Right lobe of liver (tissue), 6 donors: ENCODE results near the gene TRAPPC4. TPM values are rescaled to one million over a fixed set of nuclear protein-coding genes. Genes with fewer than 3 reads are reported as not detected.

Experiments used
- ATAC-seq, 4 donors: fragments of 200-7000 bp; cut with Tn5 transposase; one replicate each; pipeline ENCODE4 v1.9.1; 2020; ENCODE audit warnings: mild to moderate bottlenecking in 4 of 4, moderate library complexity in 4 of 4
- DNase-seq, 3 donors: peaks; one replicate each; pipeline ENCODE4 v3.0.0-alpha.2; 2020
- H3K27ac ChIP-seq, 3 donors: fragments of 200-600 bp; one replicate each; pipeline ENCODE4 v1.8.0; 2022
- H3K27me3 ChIP-seq, 2 donors: fragments of 200-600 bp; one replicate each; pipeline ENCODE4 v1.8.0; 2022
- H3K36me3 ChIP-seq, 4 donors: fragments of 200-600 bp; sonication (generic) in 1 of 4; one replicate each; pipeline versions ENCODE4 v1.5.1 to v1.8.0; 2017 to 2022; ENCODE audit warnings: control low read depth in 1 of 4
- H3K4me1 ChIP-seq, 4 donors: fragments of 200-600 bp; sonication (generic) in 1 of 4; one replicate each; pipeline versions ENCODE4 v1.5.1 to v1.8.0; 2017 to 2022; ENCODE audit warnings: control low read depth in 1 of 4
- H3K4me3 ChIP-seq, 3 donors: fragments of 200-600 bp; one replicate each; pipeline ENCODE4 v1.8.0; 2022
- H3K9me3 ChIP-seq, 4 donors: fragments of 200-600 bp; sonication (generic) in 1 of 4; one replicate each; pipeline versions ENCODE4 v1.5.1 to v1.8.0; 2017 to 2022; ENCODE audit warnings: control low read depth in 1 of 4
- CTCF ChIP-seq, 4 donors: fragments of 200-600 bp in 3 of 4; fragments of 450-650 bp in 1 of 4; IDR thresholded peaks; one replicate each; pipeline versions ENCODE4 v1.5.1 to v1.8.0; 2016 to 2022; ENCODE audit warnings: antibody characterized with exemption in 4 of 4, mild to moderate bottlenecking in 2 of 4
- POLR2A ChIP-seq: fragments of 450-650 bp; IDR thresholded peaks from one replicate; pipeline ENCODE4 v1.6.1; 2017; ENCODE audit warnings: antibody characterized with exemption, mild to moderate bottlenecking
- WGBS: methylation state at CpG from one replicate; pipeline ENCODE4 v1.1.6; 2018; ENCODE audit warnings: low coverage, low lambda C conversion rate; ENCODE audit not compliant: insufficient coverage; ENCODE audit errors: missing lambda C conversion rate; 5-methylcytosine and 5-hydroxymethylcytosine counted together
- intact Hi-C, 2 donors: fragments of 100-400 bp; cut with DNase I; formaldehyde crosslinking; loops; one replicate each; pipeline versions ENCODE4 v1.11.2 to v1.14.1; 2022
- total RNA-seq, 6 experiments: library from RNA; depleted of rRNA in 2 of 6; stranded (reverse); fragments of >200 nt in 2 of 6; fragmentation: NEBNext Ultra II Directional in 3 of 6; extraction: Animal tissue kit (Norgen Biotek cat#: 25700) in 3 of 6; gene quantifications; one replicate each; pipeline versions ENCODE4 v1.1.0 to v1.2.4, GENCODE V29; 2016 to 2023
- donor health status: DM: no; HTN: yes; CAD: no.
- donor health status: DM: no; HTN: no; CAD: no.
- donor health status: DM: no; HTN: no; CAD: no.
- donor health status: DM: no; HTN: yes; CAD: no.
- donor health status: DM: no; HTN: yes; CAD: no.

TRAPPC4 gene
- total RNA-seq, 6 experiments from 2014 or later = 17.2 to 46.3 (median 33.4) TPM

GRCh38 chr11:119011476-119012053 lies 7.0 kb upstream of the TRAPPC4 start:
- peak overlapping the region in 1 of 3 donors; percentile 4 for H3K27ac ChIP-seq
- peak; percentile 39 to 73 (median 71) for DNase-seq
- TF ChIP-seq CTCF (IDR thresholded peaks at IDR 0.05) (no peak), POLR2A (no peak)
- peaks cover 0 to 51% (median 17%) of the 10 kb centered on the region in 4 donors for H3K36me3 ChIP-seq
- H3K4me3 ChIP-seq = no peak overlapping the region
- H3K27me3 ChIP-seq = no peaks in the 10 kb centered on the region
- intact Hi-C loops = no loop called here
- 29% methylated on average over 5 of the region's 6 CpGs for WGBS
- H3K4me1 ChIP-seq = peaks cover 0 to 7% (median 2%) of the 10 kb centered on the region in 4 donors
- no peaks in the 10 kb centered on the region for H3K9me3 ChIP-seq
- ATAC-seq = peak; percentile 37 to 92 (median 76)

DNA sequence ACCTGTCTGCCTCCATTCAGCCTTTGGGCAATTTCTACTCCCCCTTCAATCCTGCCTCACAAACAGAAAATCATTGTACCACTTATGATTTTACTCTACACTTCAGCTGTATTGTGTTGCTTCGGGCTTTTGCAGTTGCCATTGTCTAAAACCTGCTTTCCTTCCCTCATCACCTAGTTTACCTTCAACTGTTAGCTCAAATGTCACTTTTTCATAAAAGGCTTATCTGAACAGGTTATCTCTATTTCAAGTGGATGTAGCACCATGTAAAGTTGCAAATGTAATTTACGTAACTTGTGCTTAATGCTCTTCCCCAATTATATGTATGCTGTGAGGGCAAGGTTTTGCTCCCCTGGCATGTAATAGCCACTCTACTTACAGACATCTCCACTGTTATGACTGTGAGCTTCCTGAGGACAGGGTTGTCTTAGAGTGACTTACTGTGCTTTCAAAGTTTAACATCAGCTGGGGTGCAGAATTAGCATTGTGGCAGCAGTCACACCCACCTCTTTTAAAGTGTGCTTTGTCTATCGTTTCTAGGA lies 5.9 kb upstream of the TRAPPC4 start:
- H3K27me3 ChIP-seq = no peaks in the 10 kb centered on the region
- H3K27ac ChIP-seq = no peak overlapping the region
- TF ChIP-seq POLR2A (no peak), CTCF (IDR thresholded peaks at IDR 0.05) (no peak)
- no peak overlapping the region for H3K4me3 ChIP-seq
- DNase-seq (no peak), ATAC-seq (no peak)
- H3K4me1 ChIP-seq = peaks cover 0 to 16% (median 7%) of the 10 kb centered on the region in 4 donors
- no peaks in the 10 kb centered on the region for H3K9me3 ChIP-seq
- intact Hi-C loops = no loop called here
- peaks cover 0 to 49% (median 15%) of the 10 kb centered on the region in 4 donors for H3K36me3 ChIP-seq
- WGBS = 80% methylated on average over 3 of the region's 3 CpGs

DNA sequence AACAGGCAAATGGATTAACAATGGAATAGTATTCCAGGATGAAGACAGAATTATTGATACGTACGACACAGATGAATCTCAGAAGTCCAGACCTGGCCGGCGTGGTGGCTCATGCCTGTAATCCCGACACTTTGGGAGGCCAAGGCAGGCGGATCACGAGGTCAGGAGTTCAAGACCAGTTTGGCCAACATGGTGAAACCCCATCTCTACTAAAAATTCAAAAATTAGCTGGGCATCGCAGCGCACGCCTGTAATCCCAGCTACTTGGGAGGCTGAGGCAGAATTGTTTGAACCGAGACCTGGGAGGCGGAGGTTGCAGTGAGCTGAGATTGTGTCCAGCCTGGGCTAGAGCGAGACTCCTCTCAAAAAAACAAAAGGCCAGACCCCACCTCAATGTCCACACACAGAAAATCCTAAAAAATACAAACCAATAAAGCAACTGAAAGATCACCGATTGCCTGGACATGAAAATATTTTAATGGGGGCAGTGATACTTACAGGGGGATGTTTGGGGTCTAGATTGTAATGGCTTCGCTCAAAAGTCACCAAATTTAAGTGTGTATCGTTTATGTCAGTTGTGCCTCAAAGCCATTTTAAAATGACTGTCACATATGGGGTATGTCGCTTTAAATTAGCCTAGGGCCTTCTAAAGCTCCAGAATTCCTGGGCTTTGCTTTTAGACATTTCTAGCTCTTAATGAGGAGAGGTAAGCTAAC lies 4.2 kb upstream of the TRAPPC4 start:
- H3K27me3 ChIP-seq = no peaks in the 10 kb centered on the region
- peaks cover 0 to 16% (median 7%) of the 10 kb centered on the region in 4 donors for H3K4me1 ChIP-seq
- H3K9me3 ChIP-seq = no peaks in the 10 kb centered on the region
- H3K27ac ChIP-seq = no peak overlapping the region
- H3K36me3 ChIP-seq = peaks cover 0 to 46% (median 15%) of the 10 kb centered on the region in 4 donors
- no peak overlapping the region for H3K4me3 ChIP-seq
- TF ChIP-seq POLR2A (no peak), CTCF (IDR thresholded peaks at IDR 0.05) (no peak)
- no peak for ATAC-seq
- 87% methylated on average over 8 of the region's 17 CpGs for WGBS
- DNase-seq = no peak
- intact Hi-C loops = no loop called here

GRCh38 chr11:119015054-119015611 lies 3.4 kb upstream of the TRAPPC4 start:
- TF ChIP-seq CTCF (IDR thresholded peaks at IDR 0.05) (peak in 3 of 4 donors; percentile 27 to 30 (median 27)), POLR2A (no peak)
- intact Hi-C loops = no loop called here
- no peaks in the 10 kb centered on the region for H3K27me3 ChIP-seq
- ATAC-seq = no peak
- no peak for DNase-seq
- no peak overlapping the region for H3K27ac ChIP-seq
- H3K4me1 ChIP-seq = peaks cover 0 to 19% (median 9%) of the 10 kb centered on the region in 4 donors
- H3K4me3 ChIP-seq = no peak overlapping the region
- no peaks in the 10 kb centered on the region for H3K9me3 ChIP-seq
- WGBS = 25% methylated on average over 8 of the region's 8 CpGs
- H3K36me3 ChIP-seq = peaks cover 0 to 46% (median 15%) of the 10 kb centered on the region in 4 donors
